ENCODE results near the gene ZNF181.

ZNF181 gene

GRCh38 chr19:34772697-34773554 lies 38.9 kb downstream of the ZNF181 start, which contains the start of gene ZNF599:
ZNF599 (minus strand) TSS chr19:34773215; CDS start chr19:34772841, 374 bp downstream.
- peak; percentile 100 for ATAC-seq
- no peak for TF ChIP-seq TOX (CRISPR knock-in tag; IDR thresholded peaks at IDR 0.05; ENCODE audit: borderline replicate concordance)
- TF ChIP-seq SNAI2 (CRISPR knock-in tag; IDR thresholded peaks at IDR 0.05): no peak
- TF ChIP-seq TSHZ2 (CRISPR knock-in tag; IDR thresholded peaks at IDR 0.05): no peak
- no peak for TF ChIP-seq CSDC2 (CRISPR knock-in tag; IDR thresholded peaks at IDR 0.05)
- no peak for TF ChIP-seq CREB5 (CRISPR knock-in tag; IDR thresholded peaks at IDR 0.05; ENCODE audit: low read depth)
- no peak for TF ChIP-seq ISL1 (CRISPR knock-in tag; IDR thresholded peaks at IDR 0.05)
- TF ChIP-seq ZFP30 (CRISPR knock-in tag; IDR thresholded peaks at IDR 0.05): no peak
- no peak for TF ChIP-seq ESRRG (CRISPR knock-in tag; IDR thresholded peaks at IDR 0.05)
- TF ChIP-seq ZC3H10 (CRISPR knock-in tag; IDR thresholded peaks at IDR 0.05): no peak
- TF ChIP-seq BACH2 (CRISPR knock-in tag; IDR thresholded peaks at IDR 0.05; ENCODE audit: borderline replicate concordance): no peak
- TF ChIP-seq RARB (CRISPR knock-in tag; IDR thresholded peaks at IDR 0.05): no peak
- TF ChIP-seq ZNF8 (CRISPR knock-in tag; IDR thresholded peaks at IDR 0.05): no peak
- TF ChIP-seq ZFP3 (CRISPR knock-in tag; IDR thresholded peaks at IDR 0.05): no peak
- no peak for TF ChIP-seq PPARA (CRISPR knock-in tag; IDR thresholded peaks at IDR 0.05; ENCODE audit: borderline replicate concordance)
- no peak for TF ChIP-seq GLIS3 (CRISPR knock-in tag; IDR thresholded peaks at IDR 0.05)

- ATAC-seq: no peak
- no peak for TF ChIP-seq BACH2 (CRISPR knock-in tag; IDR thresholded peaks at IDR 0.05; ENCODE audit: borderline replicate concordance)
- TF ChIP-seq CSRNP3 (CRISPR knock-in tag; IDR thresholded peaks at IDR 0.05): no peak
- TF ChIP-seq ZNF70 (CRISPR knock-in tag; IDR thresholded peaks at IDR 0.05): no peak
- TF ChIP-seq ZFP30 (CRISPR knock-in tag; IDR thresholded peaks at IDR 0.05): no peak
- no peak for TF ChIP-seq OSR1 (CRISPR knock-in tag; IDR thresholded peaks at IDR 0.05)
- TF ChIP-seq PATZ1 (CRISPR knock-in tag; IDR thresholded peaks at IDR 0.05; ENCODE audit: borderline replicate concordance): no peak
- no peak for TF ChIP-seq ZNF565 (CRISPR knock-in tag; conservative IDR thresholded peaks at IDR 0.05; ENCODE audit: low read depth)
- TF ChIP-seq TSHZ2 (CRISPR knock-in tag; IDR thresholded peaks at IDR 0.05): no peak
Observed at GRCh38 chr19:34773555-34773864, 39.5 kb downstream of the ZNF181 start.
